Measurements from ENCODE around the gene EPN3.

Gene EPN3

DNA sequence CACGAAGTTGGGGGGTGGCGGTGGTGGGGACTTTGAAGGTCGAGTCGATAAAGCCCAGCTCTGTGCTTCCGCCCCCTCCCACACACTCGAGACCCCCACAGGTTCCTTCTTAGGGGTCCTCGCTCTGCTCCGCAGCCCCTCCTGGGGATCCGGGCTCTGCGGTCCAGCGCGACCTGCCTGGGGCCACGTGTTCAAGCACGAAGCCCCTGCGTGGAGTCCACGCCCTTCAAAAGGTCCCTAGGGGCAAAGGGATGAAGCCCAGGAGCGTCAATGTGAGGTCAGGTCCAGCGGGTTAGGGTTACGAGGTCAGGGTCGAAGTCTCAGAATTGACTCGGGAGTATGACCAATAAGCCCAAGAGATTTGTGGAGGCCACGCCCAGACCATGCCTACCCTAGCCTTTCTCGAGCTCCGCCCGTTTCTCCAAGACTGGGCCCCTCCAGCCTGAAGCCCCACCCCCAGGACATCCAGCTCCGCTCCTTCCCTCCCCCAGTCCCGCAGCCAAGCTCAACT lies 27.2 kb downstream of the EPN3 start:
- TF ChIP-seq, protein P1, sequence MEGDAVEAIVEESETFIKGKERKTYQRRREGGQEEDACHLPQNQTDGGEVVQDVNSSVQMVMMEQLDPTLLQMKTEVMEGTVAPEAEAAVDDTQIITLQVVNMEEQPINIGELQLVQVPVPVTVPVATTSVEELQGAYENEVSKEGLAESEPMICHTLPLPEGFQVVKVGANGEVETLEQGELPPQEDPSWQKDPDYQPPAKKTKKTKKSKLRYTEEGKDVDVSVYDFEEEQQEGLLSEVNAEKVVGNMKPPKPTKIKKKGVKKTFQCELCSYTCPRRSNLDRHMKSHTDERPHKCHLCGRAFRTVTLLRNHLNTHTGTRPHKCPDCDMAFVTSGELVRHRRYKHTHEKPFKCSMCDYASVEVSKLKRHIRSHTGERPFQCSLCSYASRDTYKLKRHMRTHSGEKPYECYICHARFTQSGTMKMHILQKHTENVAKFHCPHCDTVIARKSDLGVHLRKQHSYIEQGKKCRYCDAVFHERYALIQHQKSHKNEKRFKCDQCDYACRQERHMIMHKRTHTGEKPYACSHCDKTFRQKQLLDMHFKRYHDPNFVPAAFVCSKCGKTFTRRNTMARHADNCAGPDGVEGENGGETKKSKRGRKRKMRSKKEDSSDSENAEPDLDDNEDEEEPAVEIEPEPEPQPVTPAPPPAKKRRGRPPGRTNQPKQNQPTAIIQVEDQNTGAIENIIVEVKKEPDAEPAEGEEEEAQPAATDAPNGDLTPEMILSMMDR (IDR thresholded peaks at IDR 0.05; ENCODE audit: unreplicated experiment in 3 of 3) = no peak
- peak overlapping the region; percentile 89 to 94 (median 91) for H3K4me3 Mint-ChIP-seq
- peaks cover 67% of the 10 kb centered on the region for H3K27me3 Mint-ChIP-seq (ENCODE audit: low read depth)
- peaks cover 48% of the 10 kb centered on the region for H3K4me1 Mint-ChIP-seq
- H3K27ac Mint-ChIP-seq = peak overlapping the region; percentile 62 to 96 (median 92)
- H3K36me3 Mint-ChIP-seq (ENCODE audit: low read depth) = no peaks in the 10 kb centered on the region
- no peaks in the 10 kb centered on the region for H3K9me3 Mint-ChIP-seq

DNA sequence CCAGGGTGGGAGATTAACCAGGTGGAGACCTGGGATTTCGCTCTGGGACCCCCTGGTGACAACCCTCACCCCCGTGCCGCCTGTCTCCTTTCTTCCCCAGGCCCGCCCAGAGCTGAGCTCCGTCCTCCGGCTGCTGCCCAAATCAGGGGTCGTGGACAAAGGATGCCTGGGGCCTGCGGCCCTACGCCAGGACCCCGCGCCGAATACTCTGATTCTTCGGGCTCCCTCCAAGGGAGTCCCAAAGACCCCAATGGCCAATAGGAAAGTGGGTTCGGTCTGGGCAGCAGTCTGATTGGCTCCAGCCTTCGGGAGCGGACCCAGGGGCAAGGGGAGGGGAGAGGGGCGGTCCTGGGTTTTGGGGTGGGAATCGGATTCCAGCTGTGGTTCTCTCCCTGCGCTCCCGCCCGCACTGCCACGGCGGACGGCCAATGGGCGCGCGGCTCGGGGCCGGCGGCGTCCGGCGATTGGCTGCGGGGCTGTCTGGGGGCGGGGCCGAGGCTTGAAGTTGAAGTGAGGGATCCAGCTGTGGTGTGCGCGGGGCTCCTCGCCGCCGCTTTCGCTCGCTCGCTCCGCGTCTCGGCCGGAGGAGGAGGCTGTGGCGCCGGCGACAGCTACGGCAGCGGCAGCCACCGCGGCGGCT lies 27.8 kb downstream of the EPN3 start, which contains the start of gene CACNA1G:
Gene CACNA1G, plus strand, starts transcription at position 531 of the 640 bp plus-strand sequence. CDS start 745 bp downstream, outside the sequence.
- Mint-ChIP-seq H3K4me3 (peak within 1 kb of the TSS; percentile 89 to 94 (median 91)), H3K27me3 (ENCODE audit: low read depth) (peaks cover 70% of the 10 kb centered on the region), H3K27ac (peak within 1 kb of the TSS; percentile 62 to 96 (median 92)), H3K36me3 (ENCODE audit: low read depth) (no peaks in the 10 kb centered on the region), H3K4me1 (peaks cover 54% of the 10 kb centered on the region), H3K9me3 (no peaks in the 10 kb centered on the region)
- TF ChIP-seq, protein P1 (IDR thresholded peaks at IDR 0.05; ENCODE audit: unreplicated experiment in 3 of 3) = no peak

DNA sequence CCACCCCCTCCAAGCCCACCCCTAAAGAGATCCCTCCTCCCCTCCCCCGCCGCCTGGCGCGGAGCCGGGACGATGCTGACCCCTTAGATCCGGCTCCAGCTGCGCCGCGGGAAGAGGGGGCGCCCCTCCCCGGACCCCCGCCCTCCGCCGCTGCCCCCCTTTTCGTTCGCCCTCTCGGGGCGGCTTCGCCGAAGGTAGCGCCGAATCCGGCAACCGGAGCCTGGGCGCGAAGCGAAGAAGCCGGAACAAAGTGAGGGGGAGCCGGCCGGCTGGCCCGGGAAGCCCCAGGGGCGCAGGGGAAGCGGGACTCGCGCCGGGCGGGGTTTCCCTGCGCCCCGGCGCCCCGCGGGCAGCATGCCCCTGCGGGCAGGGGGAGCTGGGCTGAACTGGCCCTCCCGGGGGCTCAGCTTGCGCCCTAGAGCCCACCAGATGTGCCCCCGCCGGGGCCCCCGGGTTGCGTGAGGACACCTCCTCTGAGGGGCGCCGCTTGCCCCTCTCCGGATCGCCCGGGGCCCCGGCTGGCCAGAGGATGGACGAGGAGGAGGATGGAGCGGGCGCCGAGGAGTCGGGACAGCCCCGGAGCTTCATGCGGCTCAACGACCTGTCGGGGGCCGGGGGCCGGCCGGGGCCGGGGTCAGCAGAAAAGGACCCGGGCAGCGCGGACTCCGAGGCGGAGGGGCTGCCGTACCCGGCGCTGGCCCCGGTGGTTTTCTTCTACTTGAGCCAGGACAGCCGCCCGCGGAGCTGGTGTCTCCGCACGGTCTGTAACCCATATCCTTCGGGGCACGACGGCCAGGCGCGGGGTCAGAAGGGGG lies 28.6 kb downstream of the EPN3 start:
- Mint-ChIP-seq H3K36me3 (ENCODE audit: low read depth) (no peaks in the 10 kb centered on the region), H3K9me3 (no peaks in the 10 kb centered on the region), H3K4me3 (peak overlapping the region; percentile 46 to 89 (median 54)), H3K27ac (no peak overlapping the region), H3K27me3 (ENCODE audit: low read depth) (peaks cover 76% of the 10 kb centered on the region), H3K4me1 (peaks cover 62% of the 10 kb centered on the region)
- TF ChIP-seq, protein P1 (IDR thresholded peaks at IDR 0.05; ENCODE audit: unreplicated experiment in 3 of 3) = no peak

DNA sequence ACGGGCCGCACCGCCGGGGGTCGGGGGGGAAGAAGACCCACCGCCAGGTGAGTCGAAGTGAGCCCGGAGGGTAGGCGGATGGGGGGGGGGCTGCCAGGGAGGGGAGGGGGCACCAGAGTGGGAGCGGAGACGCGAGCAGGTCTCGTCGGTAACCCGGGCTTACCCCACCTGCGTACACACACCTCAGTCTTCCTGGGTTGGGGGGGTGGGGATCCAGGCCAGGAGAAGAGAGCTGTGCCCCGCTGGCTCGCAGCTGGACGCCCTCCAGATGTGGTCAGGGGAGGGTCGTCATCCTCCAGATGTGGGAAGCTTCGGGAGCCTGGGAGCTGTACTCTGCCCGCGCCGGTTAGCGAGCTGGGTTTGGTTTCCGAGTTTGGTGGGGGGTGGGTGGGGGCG lies 29.2 kb downstream of the EPN3 start:
- Mint-ChIP-seq H3K27ac (peak overlapping the region in 1 of 3 experiments; percentile 94), H3K27me3 (ENCODE audit: low read depth) (peaks cover 77% of the 10 kb centered on the region), H3K4me3 (peak overlapping the region; percentile 84 to 90 (median 89)), H3K9me3 (no peaks in the 10 kb centered on the region), H3K4me1 (peaks cover 62% of the 10 kb centered on the region), H3K36me3 (ENCODE audit: low read depth) (no peaks in the 10 kb centered on the region)
- TF ChIP-seq, protein P1 (IDR thresholded peaks at IDR 0.05; ENCODE audit: unreplicated experiment in 3 of 3) = no peak

DNA sequence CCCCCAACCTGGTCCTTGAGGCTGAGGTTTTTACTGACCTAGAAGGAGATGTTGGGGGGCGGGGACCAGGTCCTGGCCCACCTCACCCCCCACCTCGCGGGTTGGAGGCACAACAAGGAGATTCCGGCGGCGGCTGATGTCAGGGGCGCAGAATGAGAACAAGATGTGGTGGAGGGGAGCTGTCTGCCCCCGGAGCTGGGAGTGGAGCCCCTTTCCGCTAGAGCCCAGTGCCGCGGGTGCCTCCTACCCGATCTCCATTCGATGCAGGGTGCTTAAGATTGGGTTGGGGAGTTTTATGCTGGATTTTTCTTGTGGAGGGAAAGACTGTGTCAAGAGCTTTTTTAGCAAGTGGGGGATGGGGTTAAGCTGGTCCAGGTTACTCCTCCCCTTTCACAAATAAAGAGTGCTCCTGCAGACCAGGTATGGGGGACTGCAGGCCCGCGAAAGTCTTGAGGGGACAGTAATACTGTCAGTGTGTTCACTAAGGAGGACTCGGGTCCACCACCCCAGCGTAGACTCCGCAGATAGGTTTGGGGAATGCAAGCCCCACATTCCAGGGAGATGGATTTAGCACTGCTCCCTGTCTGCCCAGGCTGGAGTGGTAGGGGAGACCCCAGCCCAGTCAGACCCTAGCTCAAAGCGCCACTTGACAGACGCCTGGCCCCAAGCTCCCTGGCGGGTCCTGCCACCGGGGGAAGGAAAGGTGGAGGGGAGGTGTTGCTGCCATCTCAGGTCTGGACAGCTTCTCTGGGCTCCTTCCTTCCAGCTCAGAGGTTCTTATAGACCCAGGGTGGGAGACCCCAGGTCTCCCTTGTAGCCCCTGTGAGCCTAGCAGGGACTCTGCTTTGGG lies 29.9 kb downstream of the EPN3 start:
- H3K4me3 Mint-ChIP-seq = peak overlapping the region; percentile 84 to 90 (median 89)
- peak overlapping the region; percentile 77 to 94 (median 92) for H3K27ac Mint-ChIP-seq
- H3K4me1 Mint-ChIP-seq = peaks cover 64% of the 10 kb centered on the region
- H3K9me3 Mint-ChIP-seq = no peaks in the 10 kb centered on the region
- H3K36me3 Mint-ChIP-seq (ENCODE audit: low read depth) = no peaks in the 10 kb centered on the region
- TF ChIP-seq, protein P1 (IDR thresholded peaks at IDR 0.05; ENCODE audit: unreplicated experiment in 3 of 3) = no peak
- H3K27me3 Mint-ChIP-seq (ENCODE audit: low read depth) = peaks cover 74% of the 10 kb centered on the region
